Stimulated activated CD4-positive, alpha-beta T cell treated with anti-CD3 and anti-CD28 coated beads, Interleukin-15, amount 100 ng/mL, for 24 hours (primary cell): ENCODE results near the gene PRAME.
"Not testable (repeated sequence)": the region's sequence is repeated elsewhere in the genome, so short reads cannot be mapped to it uniquely, and the experiment has no call there.

Experiments used
- DNase-seq: peaks from one replicate; pipeline ENCODE4 v3.0.0-alpha.2; 2020

PRAME gene

GRCh38 chr22:22520020-22520656, 38.9 kb downstream of the PRAME start, which contains the start of gene ZNF280A:
Gene ZNF280A, minus strand, starts transcription at chr22:22520270. Its CDS starts 4,640 bp downstream, at chr22:22515630.
- no peak for DNase-seq

DNA sequence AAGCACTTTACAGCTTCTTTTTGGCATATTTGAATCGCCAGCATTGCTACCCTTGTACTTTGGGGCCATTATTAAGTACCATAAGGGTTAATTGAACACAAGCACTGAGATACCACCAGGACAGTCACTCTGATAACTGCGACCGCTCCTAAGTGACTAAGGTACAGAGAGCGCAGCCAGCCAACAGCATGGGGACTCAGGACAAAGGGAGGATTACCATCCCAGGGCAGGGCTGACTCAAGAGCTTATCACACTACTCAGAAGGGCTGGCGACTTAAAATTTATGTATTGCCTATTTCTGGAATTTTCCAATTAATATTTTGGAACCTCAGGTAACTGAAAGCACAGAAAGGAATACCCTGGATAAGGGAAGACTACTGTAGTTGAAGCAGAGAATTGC, 39.5 kb downstream of the PRAME start:
- no peak for DNase-seq

GRCh38 chr22:22516992-22517391, 42.1 kb downstream of the PRAME start:
- no peak for DNase-seq

GRCh38 chr22:22515890-22516289, 43.2 kb downstream of the PRAME start:
- no peak for DNase-seq

DNA sequence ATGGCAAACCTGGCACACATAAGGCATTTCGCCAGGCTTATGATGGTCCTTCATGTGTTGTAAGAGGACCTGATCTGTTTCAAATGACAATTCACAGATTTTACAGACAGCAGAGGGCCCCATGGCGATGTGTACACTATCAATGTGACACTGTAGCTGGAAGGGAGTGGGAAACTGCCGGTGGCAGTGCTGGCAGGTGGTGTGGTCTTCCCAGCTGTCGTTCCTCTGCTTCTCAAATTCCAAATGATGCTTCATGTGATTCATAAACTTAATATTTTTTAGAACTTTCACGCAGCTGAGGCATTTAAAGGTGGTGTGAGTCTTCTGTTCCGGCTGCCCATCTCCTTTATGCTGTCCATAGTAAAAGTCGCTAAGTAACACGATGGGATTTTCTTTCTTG, 44.6 kb downstream of the PRAME start:
- not testable (repeated sequence) for DNase-seq

GRCh38 chr22:22513619-22514018, 45.4 kb downstream of the PRAME start:
- no peak for DNase-seq

- DNase-seq, result no peak
Observed at GRCh38 chr22:22512951-22513350, 46.1 kb downstream of the PRAME start.

GRCh38 chr22:22510833-22511232, 48.2 kb downstream of the PRAME start:
- not testable (repeated sequence) for DNase-seq

DNA sequence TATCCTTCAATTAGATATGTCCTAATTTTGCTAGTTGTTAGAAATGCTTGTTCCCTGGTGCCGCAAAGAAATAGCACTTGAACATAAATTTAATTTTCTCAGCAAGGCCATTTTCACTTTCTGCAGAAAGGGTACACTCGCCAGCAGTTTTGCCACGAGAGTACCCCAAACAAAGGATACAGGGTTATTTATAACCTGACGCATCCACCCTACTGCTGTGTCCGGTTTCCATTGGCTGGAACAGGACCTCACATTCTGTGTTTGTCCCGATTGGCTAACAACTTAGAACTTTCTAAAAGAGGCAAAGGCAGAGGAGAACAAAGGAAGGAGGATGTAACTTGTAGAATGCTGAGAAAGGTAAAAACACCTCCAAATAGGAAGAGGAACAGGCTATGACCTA, 49.2 kb downstream of the PRAME start:
- not testable (repeated sequence) for DNase-seq

DNA sequence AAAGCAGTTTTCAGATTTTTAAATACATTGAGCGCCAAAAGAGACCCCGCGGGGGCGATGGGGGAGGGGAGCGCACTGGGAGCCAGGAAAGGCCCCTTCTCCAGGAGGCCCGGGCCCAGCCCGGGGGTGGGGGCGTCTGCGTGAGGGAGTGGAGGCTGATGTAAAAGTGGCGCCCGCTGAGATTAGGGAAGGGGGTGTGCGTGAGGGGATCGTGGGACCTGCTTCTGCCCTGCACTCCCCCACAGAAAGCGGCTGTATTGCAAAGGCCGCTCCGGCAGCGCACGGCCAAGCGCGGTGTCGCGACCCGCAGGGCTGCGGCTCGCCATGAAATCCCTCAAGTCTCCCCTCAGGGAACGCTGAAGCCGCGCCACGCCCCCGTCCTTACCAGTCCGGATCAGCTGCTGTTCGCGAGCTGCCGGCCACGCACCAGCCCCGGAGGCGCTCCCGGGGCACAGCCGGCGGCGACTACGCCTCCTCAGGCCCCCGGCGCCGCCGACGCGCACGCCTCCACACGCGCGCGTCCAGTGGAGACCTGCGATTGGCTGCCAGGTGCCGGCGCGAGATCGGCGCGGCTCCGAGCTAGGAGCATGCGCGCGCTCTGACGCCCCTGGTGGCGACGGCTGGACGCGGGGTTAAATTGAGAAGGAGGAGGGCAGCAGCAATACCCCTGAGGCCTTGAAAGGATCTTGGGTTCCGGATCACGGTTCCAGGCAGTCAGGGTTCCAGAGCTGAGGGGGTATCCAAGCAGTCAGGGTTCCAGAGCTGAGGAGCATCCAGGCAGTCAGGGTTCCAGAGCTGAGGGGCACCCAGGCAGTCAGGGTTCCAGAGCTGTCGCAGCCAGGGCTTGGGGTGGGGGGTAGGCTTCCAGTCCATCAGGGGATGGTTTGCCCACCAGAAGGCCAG, 50.5 kb downstream of the PRAME start, which contains the start of gene ZNF280B:
TSS of gene ZNF280B (minus strand) at position 469 of the 903 bp plus-strand sequence. CDS start 19,344 bp downstream, outside the sequence.
- DNase-seq, result peak; percentile 90

DNA sequence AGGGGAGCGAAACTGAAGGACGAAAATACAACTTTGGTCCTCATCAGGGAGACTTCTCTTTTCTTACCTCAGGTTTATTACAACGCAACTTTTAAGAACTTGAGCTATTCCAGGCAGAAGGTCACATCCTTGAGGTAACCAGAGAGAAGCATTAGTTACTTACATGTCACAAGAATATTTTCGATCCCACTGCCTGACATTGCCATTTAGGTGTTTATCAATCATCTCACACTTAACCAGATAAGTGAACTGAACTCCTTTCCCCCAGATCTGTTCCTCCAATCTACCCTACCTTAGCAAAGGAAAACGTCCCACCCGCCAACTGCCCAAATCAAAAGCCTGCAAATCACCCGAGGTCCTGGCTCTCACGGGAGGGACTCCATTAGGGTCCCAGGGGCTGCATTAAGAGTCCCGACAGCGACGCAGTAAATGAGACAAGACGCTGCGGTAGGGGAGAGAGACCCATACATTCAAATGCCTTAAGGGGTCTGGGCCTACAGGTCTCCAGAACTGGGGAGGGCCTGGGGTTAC, 51.3 kb downstream of the PRAME start:
- DNase-seq, result no peak

DNA sequence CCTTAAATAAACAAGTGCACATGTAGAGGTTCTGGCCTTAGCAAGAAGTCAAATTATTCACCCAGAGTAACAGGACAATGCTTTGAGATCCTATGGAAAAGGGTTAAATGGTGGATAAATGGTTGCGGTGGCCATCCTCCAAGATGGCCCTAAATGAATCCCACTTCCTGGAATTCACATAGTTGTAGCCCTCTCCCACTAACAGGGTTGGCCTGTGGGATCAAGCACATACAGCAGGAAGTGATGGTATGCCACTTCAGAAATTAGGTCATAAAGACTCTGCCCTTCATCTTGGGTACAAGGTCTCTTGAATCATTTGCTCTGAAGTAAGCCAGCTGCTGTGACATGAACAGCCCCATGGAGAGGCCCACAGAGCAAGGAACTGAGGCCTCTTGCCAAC, 52.3 kb downstream of the PRAME start:
- no peak for DNase-seq

DNA sequence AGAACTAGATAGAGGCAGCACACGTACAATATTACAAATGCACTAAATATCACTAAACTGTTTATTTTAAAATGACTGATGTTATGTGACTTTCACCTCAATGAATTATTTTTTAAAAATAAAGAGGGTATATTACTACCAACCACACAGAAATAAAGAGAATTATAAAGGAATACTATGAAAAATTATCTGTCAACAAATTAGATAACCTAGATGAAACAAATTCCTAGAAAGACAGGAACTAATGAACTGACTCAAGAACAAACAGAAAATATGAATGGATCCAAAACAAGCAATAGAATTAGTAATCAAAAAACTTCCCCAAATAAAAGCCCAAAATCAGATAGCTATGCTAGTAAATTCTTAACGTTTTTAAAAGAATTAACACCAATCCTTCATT, 60.8 kb downstream of the PRAME start:
- no peak for DNase-seq
